GM12878 (cell line): ENCODE results near the gene DCAF12. TPM values are rescaled to one million over a fixed set of nuclear protein-coding genes. Genes with fewer than 3 reads are reported as not detected.

Experiments
- BRCA1 ChIP-seq: IDR thresholded peaks from 2 replicates; pipeline ENCODE4 v1.6.1; 2011; ENCODE audit warnings: low read depth, low read length, improper control_type of control experiment
- NRF1 ChIP-seq: conservative IDR thresholded peaks from 2 replicates; pipeline ENCODE4 v1.6.1; 2011; ENCODE audit warnings: mild to moderate bottlenecking, low read depth, low read length, improper control_type of control experiment
- SMAD1 ChIP-seq: fragments of 450-650 bp; IDR thresholded peaks from 2 replicates; pipeline ENCODE4 v1.6.1; 2018; ENCODE audit warnings: mild to moderate bottlenecking, low read depth; ENCODE audit not compliant: partially characterized antibody
- STAT3 ChIP-seq: IDR thresholded peaks from 2 replicates; pipeline ENCODE4 v1.6.1; 2011; ENCODE audit warnings: low read depth, low read length, improper control_type of control experiment
- polyA plus RNA-seq, 11 experiments: library from polyadenylated mRNA; depleted of rRNA in 4 of 11; unstranded in 6 of 11; stranded (reverse) in 5 of 11; fragments of >200 nt; fragmentation: Nextera tagmentation in 4 of 11; fragmentation: Illumina TruSeq in 1 of 11; extraction: Ambion mirVana in 4 of 11; extraction: Trizol in 1 of 11; gene quantifications; 1 replicate in 1 of 11; 2 replicates in 10 of 11; pipeline versions ENCODE4 v1.2.1 to v1.2.3, GENCODE V29; 2011 to 2016; ENCODE audit warnings: inconsistent platforms in 2 of 11, missing spikeins in 2 of 11, low read depth in 1 of 11
- total RNA-seq, 4 experiments: library from RNA; depleted of rRNA in 3 of 4; stranded (reverse); fragments of >200 nt in 3 of 4; fragmentation: Illumina TruSeq in 1 of 4; extraction: Trizol in 1 of 4; gene quantifications; 2 replicates each; pipeline versions ENCODE4 v1.2.1 to v1.2.3, GENCODE V29; 2013 to 2021
- TF ChIP-seq, protein P1 (sequence below): fragments of 450-650 bp; IDR thresholded peaks from 2 replicates; pipeline ENCODE4 v1.6.1; 2017; ENCODE audit warnings: mild to moderate bottlenecking, moderate library complexity
- TF ChIP-seq, protein P2 (sequence below): fragments of 450-650 bp; IDR thresholded peaks from 2 replicates; pipeline ENCODE4 v1.6.1; 2017; ENCODE audit warnings: mild to moderate bottlenecking, moderate library complexity
- TF ChIP-seq, protein P3 (sequence below): fragments of 450-650 bp; IDR thresholded peaks from 2 replicates; pipeline ENCODE4 v1.6.1; 2017; ENCODE audit warnings: mild to moderate bottlenecking

Gene DCAF12
- total and polyA plus RNA-seq, 10 of the 15 experiments (the other 5 are each of a cell fraction or from before 2014, with no cell fraction given) = 11.7 to 57.6 (median 34.6) TPM

DNA sequence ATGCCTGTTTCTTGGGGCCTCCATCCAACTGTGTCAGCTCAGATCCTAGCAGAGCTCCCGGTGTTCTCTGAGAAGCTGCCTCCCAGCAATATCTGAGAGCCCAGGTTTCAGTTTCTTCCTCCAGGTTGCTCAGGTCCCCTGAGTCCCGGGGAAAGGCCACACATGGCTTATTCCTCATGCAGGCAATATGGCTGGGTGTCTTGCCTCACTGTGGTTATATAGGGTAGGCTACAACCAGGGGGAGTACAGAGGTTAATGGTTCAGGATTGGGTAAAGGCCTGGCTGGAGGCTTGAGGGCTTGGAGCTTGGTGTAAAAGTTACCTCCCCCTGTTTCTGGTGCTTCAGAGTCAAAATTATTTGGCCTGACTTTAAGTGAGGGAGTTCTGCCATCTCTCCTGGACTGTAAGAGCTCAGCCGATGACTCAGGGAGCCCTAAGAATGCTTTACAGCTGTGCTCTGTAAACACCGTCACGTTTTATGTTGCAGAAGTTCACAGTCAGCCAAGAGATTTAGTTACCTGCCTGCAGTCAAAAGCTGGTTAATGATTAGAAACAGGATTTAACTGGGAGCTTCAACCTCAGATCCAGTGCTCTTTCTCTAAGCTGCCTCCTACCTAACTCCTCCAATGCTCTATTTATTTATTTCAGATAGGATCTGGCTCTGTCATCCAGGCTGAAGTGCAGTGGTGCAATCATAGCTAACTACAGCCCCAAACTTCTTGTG is 53.5 kb downstream of the DCAF12 start (continued):
- TF ChIP-seq, protein P1, sequence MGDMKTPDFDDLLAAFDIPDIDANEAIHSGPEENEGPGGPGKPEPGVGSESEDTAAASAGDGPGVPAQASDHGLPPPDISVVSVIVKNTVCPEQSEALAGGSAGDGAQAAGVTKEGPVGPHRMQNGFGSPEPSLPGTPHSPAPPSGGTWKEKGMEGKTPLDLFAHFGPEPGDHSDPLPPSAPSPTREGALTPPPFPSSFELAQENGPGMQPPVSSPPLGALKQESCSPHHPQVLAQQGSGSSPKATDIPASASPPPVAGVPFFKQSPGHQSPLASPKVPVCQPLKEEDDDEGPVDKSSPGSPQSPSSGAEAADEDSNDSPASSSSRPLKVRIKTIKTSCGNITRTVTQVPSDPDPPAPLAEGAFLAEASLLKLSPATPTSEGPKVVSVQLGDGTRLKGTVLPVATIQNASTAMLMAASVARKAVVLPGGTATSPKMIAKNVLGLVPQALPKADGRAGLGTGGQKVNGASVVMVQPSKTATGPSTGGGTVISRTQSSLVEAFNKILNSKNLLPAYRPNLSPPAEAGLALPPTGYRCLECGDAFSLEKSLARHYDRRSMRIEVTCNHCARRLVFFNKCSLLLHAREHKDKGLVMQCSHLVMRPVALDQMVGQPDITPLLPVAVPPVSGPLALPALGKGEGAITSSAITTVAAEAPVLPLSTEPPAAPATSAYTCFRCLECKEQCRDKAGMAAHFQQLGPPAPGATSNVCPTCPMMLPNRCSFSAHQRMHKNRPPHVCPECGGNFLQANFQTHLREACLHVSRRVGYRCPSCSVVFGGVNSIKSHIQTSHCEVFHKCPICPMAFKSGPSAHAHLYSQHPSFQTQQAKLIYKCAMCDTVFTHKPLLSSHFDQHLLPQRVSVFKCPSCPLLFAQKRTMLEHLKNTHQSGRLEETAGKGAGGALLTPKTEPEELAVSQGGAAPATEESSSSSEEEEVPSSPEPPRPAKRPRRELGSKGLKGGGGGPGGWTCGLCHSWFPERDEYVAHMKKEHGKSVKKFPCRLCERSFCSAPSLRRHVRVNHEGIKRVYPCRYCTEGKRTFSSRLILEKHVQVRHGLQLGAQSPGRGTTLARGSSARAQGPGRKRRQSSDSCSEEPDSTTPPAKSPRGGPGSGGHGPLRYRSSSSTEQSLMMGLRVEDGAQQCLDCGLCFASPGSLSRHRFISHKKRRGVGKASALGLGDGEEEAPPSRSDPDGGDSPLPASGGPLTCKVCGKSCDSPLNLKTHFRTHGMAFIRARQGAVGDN = no peak
- TF ChIP-seq STAT3 (no peak), NRF1 (no peak), SMAD1 (no peak), BRCA1 (no peak)
- TF ChIP-seq, protein P2, sequence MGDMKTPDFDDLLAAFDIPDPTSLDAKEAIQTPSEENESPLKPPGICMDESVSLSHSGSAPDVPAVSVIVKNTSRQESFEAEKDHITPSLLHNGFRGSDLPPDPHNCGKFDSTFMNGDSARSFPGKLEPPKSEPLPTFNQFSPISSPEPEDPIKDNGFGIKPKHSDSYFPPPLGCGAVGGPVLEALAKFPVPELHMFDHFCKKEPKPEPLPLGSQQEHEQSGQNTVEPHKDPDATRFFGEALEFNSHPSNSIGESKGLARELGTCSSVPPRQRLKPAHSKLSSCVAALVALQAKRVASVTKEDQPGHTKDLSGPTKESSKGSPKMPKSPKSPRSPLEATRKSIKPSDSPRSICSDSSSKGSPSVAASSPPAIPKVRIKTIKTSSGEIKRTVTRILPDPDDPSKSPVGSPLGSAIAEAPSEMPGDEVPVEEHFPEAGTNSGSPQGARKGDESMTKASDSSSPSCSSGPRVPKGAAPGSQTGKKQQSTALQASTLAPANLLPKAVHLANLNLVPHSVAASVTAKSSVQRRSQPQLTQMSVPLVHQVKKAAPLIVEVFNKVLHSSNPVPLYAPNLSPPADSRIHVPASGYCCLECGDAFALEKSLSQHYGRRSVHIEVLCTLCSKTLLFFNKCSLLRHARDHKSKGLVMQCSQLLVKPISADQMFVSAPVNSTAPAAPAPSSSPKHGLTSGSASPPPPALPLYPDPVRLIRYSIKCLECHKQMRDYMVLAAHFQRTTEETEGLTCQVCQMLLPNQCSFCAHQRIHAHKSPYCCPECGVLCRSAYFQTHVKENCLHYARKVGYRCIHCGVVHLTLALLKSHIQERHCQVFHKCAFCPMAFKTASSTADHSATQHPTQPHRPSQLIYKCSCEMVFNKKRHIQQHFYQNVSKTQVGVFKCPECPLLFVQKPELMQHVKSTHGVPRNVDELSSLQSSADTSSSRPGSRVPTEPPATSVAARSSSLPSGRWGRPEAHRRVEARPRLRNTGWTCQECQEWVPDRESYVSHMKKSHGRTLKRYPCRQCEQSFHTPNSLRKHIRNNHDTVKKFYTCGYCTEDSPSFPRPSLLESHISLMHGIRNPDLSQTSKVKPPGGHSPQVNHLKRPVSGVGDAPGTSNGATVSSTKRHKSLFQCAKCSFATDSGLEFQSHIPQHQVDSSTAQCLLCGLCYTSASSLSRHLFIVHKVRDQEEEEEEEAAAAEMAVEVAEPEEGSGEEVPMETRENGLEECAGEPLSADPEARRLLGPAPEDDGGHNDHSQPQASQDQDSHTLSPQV = no peak
- TF ChIP-seq, protein P3, sequence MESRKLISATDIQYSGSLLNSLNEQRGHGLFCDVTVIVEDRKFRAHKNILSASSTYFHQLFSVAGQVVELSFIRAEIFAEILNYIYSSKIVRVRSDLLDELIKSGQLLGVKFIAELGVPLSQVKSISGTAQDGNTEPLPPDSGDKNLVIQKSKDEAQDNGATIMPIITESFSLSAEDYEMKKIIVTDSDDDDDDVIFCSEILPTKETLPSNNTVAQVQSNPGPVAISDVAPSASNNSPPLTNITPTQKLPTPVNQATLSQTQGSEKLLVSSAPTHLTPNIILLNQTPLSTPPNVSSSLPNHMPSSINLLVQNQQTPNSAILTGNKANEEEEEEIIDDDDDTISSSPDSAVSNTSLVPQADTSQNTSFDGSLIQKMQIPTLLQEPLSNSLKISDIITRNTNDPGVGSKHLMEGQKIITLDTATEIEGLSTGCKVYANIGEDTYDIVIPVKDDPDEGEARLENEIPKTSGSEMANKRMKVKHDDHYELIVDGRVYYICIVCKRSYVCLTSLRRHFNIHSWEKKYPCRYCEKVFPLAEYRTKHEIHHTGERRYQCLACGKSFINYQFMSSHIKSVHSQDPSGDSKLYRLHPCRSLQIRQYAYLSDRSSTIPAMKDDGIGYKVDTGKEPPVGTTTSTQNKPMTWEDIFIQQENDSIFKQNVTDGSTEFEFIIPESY = no peak
- TF ChIP-seq, all 136 proteins: peak for 0
